ENCODE measurements around the gene TBC1D22B. TPM values are rescaled to one million over a fixed set of nuclear protein-coding genes. Genes with fewer than 3 reads are reported as not detected.
A peak's percentile ranks its signal among the peaks of the same experiment; 100 is the strongest.

TBC1D22B gene
- total and polyA plus RNA-seq, 2 experiments from 2014 or later = 9.1 to 19.9 TPM

DNA sequence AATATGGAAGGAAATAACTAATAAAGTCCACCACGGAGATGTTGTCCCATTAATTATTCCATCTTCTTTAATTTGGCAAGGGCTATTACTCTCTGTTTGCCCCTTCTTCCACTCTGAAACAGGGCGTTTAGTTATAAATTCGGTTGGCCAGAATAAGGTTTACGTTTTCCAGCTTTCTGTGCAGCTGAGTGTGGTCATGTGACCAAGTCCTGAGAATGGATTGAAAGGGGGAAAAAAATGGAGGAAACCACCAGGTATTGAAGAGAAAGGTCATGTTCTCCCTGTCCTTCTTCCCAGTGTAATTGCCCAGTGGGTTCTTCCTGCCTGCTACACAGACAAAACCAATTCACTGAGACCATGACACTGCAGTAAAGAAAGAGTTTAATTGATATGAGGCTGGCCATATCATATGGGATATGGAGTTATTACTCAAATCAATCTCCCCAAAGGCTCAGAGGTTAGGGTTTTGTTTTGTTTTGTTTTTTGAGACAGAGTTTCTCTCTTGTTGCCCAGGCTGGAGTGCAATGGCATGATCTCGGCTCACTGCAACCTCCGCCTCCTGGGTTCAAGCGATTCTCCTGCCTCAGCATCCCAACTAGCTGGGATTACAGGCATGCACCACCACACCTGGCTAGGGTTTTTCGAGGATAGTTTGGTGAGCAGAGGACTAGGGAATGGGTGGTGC lies 14.3 kb upstream of the TBC1D22B start:
- Mint-ChIP-seq H3K4me1 (no peaks in the 10 kb centered on the region), H3K27ac (no peak overlapping the region), H3K27me3 (ENCODE audit: insufficient read depth, low read depth, poor library complexity) (peaks cover 2% of the 10 kb centered on the region), H3K9me3 (no peaks in the 10 kb centered on the region; the same call in 2 of the 3 replicates), H3K36me3 (ENCODE audit: low read depth) (no peaks in the 10 kb centered on the region), H3K4me3 (no peak overlapping the region)
- ATAC-seq (no peak), DNase-seq (ENCODE audit: low spot score) (no peak)
- no peaks in the 10 kb centered on the region for H3K36me3 ChIP-seq (ENCODE audit: insufficient read depth)
- H3F3A ChIP-seq (replicated peaks; ENCODE audit: low read depth) = 0 out of 2 replicates have a peak, but pooled peaks cover 4% of the 10 kb centered on the region
- no peak overlapping the region for H3K27ac ChIP-seq (ENCODE audit: low read depth)
- no peak overlapping the region for H3K4me3 ChIP-seq
- H4K20me1 ChIP-seq (replicated peaks; ENCODE audit: insufficient read depth) = no peaks in the 10 kb centered on the region
- H3K4me2 ChIP-seq = no peak overlapping the region
- H3K9me2 ChIP-seq (ENCODE audit: insufficient read depth) = peaks cover 4% of the 10 kb centered on the region; the same call in 1 of the 2 replicates
- H3K27me3 ChIP-seq (ENCODE audit: insufficient read depth) = no peaks in the 10 kb centered on the region
- H2AFZ ChIP-seq = 0 out of 2 replicates have a peak overlapping the region, but pooled peaks have one; percentile 19
- no peaks in the 10 kb centered on the region for H3K4me1 ChIP-seq (ENCODE audit: insufficient read depth)
- no peaks in the 10 kb centered on the region for H3K79me2 ChIP-seq (replicated peaks; ENCODE audit: insufficient read depth)
- TF ChIP-seq CTCF (conservative IDR thresholded peaks at IDR 0.05; ENCODE audit: low read depth in 2 of 2) (no peak), REST (IDR thresholded peaks at IDR 0.05; ENCODE audit: unreplicated experiment) (no peak), EZH2 (IDR thresholded peaks at IDR 0.05; ENCODE audit: low read depth, unreplicated experiment) (no peak), JUNB (IDR thresholded peaks at IDR 0.05; ENCODE audit: unreplicated experiment) (no peak), POLR2AphosphoS5 (IDR thresholded peaks at IDR 0.05; ENCODE audit: low read depth) (no peak), CREB1 (CRISPR knock-in tag; IDR thresholded peaks at IDR 0.05; ENCODE audit: low read depth) (no peak), STAT1 (IDR thresholded peaks at IDR 0.05; ENCODE audit: unreplicated experiment) (no peak), ZNF114 (CRISPR knock-in tag; IDR thresholded peaks at IDR 0.05) (no peak), ETS1 (IDR thresholded peaks at IDR 0.05) (no peak), EZH2phosphoT487 (IDR thresholded peaks at IDR 0.05; ENCODE audit: unreplicated experiment) (no peak)
- TF ChIP-seq, protein P1, sequence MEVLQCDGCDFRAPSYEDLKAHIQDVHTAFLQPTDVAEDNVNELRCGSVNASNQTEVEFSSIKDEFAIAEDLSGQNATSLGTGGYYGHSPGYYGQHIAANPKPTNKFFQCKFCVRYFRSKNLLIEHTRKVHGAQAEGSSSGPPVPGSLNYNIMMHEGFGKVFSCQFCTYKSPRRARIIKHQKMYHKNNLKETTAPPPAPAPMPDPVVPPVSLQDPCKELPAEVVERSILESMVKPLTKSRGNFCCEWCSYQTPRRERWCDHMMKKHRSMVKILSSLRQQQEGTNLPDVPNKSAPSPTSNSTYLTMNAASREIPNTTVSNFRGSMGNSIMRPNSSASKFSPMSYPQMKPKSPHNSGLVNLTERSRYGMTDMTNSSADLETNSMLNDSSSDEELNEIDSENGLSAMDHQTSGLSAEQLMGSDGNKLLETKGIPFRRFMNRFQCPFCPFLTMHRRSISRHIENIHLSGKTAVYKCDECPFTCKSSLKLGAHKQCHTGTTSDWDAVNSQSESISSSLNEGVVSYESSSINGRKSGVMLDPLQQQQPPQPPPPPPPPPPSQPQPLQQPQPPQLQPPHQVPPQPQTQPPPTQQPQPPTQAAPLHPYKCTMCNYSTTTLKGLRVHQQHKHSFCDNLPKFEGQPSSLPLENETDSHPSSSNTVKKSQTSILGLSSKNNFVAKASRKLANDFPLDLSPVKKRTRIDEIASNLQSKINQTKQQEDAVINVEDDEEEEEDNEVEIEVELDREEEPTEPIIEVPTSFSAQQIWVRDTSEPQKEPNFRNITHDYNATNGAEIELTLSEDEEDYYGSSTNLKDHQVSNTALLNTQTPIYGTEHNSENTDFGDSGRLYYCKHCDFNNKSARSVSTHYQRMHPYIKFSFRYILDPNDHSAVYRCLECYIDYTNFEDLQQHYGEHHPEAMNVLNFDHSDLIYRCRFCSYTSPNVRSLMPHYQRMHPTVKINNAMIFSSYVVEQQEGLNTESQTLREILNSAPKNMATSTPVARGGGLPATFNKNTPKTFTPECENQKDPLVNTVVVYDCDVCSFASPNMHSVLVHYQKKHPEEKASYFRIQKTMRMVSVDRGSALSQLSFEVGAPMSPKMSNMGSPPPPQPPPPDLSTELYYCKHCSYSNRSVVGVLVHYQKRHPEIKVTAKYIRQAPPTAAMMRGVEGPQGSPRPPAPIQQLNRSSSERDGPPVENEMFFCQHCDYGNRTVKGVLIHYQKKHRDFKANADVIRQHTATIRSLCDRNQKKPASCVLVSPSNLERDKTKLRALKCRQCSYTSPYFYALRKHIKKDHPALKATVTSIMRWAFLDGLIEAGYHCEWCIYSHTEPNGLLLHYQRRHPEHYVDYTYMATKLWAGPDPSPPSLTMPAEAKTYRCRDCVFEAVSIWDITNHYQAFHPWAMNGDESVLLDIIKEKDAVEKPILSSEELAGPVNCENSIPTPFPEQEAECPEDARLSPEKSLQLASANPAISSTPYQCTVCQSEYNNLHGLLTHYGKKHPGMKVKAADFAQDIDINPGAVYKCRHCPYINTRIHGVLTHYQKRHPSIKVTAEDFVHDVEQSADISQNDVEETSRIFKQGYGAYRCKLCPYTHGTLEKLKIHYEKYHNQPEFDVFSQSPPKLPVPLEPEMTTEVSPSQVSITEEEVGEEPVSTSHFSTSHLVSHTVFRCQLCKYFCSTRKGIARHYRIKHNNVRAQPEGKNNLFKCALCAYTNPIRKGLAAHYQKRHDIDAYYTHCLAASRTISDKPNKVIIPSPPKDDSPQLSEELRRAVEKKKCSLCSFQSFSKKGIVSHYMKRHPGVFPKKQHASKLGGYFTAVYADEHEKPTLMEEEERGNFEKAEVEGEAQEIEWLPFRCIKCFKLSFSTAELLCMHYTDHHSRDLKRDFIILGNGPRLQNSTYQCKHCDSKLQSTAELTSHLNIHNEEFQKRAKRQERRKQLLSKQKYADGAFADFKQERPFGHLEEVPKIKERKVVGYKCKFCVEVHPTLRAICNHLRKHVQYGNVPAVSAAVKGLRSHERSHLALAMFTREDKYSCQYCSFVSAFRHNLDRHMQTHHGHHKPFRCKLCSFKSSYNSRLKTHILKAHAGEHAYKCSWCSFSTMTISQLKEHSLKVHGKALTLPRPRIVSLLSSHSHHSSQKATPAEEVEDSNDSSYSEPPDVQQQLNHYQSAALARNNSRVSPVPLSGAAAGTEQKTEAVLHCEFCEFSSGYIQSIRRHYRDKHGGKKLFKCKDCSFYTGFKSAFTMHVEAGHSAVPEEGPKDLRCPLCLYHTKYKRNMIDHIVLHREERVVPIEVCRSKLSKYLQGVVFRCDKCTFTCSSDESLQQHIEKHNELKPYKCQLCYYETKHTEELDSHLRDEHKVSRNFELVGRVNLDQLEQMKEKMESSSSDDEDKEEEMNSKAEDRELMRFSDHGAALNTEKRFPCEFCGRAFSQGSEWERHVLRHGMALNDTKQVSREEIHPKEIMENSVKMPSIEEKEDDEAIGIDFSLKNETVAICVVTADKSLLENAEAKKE (CRISPR knock-in tag; IDR thresholded peaks at IDR 0.05) = no peak
